Measurements from ENCODE around the gene FADS1. TPM values are rescaled to one million over a fixed set of nuclear protein-coding genes. Genes with fewer than 3 reads are reported as not detected.

The FADS1 gene
- total RNA-seq, 1 donor from 2014 or later, result 34.8 TPM

DNA sequence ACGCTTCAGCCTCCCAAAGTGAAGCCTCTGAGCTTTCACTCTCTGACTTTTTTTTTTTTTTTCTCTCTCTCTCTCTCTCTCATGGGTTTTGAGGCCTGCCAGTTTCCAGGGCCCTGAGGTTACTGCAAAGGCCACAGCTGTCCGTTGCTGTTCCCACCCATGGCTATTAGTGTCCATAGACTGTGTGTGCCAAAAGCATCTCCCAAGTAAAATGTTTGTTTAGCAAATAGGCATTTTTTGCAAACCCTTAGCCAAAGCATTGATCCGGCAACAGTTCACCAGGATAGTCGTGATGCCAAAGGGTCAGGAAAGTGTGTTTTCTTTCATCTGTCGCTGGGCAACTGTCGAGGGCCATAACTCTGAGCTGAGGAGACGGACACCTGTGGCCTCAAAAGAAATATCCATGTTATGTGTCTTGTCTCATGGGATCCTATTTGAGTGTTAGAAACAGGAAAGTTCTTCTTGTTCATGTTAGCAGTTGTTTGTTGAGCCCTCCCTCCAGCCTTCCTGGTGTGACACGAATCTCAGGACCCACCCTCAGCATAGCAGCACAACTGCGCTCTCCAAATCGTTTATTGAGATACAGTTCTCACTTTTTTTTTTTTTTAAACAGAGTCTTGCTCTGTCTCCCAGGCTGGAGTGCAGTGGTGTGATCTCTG is 29.7 kb upstream of the FADS1 start:
- no peak for DNase-seq

DNA sequence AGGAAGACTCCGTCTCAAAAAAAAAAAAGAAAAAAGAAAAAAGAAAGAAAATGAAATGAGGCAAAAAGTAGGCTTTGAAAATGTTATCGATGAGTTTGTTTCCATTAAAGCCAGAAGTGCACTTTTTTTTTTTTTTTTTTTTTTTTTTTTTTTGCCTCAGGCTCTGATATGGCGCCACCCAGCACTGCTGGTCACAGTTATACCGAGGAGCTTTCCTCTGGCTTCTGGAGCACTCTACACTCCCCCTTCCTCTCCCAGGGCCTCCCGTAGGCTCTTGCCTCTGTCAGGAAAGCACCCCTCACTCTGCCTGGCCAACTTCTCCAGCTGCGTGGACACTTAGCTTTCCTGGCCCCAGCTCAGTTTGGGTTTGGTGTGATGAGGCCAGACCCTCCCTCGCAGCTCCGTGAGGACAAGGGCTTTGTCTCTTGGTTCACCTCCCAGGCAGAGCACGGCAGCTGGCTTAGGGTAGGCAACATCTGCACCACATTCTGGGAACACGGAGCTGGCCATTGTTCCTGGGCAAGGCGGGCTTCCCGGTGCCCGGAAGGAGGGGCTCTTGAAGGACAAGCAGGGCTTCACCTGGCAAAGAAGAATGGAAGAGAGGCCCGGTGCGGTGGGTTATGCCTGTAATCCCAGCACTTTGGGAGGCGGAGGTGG is 28.2 kb upstream of the FADS1 start:
- DNase-seq, result peak; percentile 15

DNA sequence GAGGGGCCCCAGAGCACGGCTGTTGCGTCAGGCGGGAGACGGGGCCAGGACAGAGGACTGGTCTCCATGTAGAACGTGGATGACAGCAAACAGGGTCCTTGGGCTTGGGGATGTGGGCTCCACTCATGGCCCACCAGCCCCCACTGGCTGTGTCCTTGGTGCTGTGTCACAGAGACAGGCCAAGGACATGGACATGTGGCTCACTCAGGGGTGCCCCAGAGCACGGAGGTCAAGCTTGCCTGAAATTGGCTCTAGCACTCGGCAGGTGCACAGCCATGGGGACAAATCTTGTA is 25.7 kb upstream of the FADS1 start:
- DNase-seq, result no peak

DNA sequence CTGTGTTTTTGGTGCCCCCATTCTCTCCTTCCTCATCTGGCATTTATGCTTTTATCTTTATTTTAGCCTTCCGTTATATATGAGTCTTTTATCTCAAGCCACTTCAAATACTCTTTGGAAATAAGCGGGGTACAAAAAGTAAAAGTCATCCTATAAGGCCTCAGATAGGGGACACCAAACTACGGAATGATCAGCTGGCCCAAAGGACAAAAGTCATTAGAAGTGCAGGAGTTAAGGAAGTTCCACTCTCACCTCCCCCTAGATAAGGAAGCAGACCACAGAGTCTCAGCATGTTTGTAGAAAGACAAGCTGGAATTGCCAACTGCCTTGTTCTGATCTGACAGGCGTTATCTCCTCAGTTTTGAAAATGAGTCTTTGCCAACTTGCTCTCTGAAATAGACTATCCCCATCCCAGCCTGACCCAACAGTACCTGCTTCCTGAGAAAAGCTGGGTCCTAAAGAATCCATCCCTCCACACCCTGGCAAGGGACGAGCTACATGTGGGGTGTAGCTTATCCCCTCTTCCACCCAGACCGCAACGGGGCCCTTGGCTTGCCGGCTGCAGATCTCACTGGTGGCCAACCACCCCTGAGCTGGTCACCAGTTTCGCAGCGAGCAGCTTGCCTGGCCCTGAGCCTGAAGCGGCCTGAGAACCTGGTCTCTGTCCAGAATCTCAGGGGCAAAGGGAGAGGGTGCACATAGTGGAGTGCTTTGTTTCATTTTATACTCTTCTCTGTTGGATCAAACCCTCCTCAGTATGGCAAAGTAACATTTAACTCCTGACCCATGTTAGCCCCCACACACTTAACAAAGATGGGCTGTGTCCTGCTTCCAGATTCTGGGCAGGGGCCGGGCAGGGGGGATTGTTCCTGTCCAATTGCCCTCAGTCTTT is 25.1 kb upstream of the FADS1 start:
- DNase-seq, result no peak

DNA sequence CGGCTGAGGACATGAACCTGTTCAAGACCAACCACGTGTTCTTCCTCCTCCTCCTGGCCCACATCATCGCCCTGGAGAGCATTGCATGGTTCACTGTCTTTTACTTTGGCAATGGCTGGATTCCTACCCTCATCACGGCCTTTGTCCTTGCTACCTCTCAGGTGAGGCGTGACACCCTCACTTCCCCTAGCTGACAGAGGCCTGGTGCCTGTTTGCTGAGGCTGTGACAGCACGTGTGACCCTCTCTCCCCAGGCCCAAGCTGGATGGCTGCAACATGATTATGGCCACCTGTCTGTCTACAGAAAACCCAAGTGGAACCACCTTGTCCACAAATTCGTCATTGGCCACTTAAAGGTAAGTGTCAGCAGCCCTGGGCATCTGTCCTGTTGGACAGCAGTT is 23.6 kb upstream of the FADS1 start:
- DNase-seq, result no peak

DNA sequence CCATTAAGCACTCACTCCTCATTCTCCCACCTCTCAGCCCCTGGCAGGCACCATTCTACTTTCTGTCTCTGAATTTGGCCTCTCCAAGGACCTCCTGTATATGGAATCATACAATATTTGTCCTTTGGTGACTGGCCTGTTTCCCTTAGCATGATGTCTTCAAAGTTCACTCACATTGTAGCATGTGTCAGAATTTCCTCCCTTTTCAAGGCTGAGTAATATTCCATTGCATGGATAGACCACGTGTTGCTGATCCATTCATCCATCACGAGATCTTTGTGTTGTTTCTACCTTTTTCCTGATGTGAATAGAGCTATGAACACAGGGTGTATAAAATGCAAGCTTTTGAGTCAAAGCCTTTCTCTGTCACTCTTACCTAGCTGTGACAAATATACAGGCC is 22.9 kb upstream of the FADS1 start:
- DNase-seq, result no peak

DNA sequence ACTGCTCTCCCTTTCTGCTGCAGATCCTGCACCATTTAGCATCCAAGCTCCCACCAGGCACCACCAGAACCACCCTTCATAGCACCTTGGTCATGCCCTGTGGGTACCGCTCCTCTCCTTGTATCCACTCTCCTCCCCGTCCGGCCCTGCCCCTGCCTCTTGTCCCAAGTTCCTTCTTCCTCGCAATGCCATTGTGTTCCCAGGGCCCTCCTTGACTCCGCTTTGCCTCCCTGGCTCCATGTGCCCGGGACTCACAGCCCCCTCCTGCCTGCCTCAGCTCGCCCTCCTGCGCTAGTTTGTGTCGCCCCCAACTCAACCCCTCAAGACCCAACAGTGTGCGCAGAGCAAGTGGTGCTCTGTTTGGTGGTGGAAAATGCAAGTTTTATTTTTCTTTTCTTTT is 22.1 kb upstream of the FADS1 start:
- no peak for DNase-seq

DNA sequence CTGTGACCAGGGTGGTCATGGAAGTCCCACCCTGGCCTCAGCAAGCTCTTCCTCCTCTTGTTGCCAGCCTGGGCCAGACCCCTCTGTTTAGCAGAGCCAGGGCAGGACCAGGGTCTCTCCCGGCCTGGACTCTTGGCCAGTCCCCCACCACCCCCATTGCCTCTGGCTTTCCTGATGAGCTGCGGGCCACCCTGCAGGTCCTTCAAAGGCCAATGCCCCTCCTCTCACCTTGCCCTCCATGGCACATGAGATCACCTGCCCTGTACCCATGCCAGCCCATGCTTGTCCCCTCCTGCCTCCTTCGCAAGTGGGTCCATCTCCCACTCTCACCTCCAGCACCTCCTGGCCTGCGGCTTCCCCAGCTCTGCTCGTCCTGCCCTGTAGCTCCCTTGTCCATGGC is 21.7 kb upstream of the FADS1 start:
- DNase-seq, result no peak

DNA sequence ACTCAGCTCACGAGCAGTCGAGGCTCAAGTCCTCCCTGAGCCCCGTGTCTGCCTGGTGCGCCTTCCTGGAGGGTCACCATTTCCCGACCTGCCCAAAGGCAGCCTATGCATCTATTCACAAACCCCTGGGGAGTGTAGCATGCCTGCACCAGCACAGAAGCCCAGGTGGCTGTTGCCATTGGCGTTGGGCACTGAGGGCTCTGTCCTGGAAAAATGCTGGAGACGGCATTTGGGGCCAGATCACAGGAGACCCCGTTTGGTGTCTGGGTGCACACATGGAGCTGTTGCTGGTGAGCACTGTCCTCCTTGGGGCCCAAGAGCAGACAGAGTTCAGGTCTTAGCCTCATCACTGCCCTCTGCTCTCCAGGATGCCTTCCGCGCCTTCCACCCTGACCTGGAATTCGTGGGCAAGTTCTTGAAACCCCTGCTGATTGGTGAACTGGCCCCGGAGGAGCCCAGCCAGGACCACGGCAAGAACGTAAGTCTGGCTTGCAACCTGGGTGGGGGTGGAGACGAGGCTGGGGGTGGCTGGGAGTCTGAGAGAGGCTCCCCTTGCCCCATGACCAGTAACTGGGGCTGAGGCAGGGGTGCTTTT is 20.7 kb upstream of the FADS1 start:
- DNase-seq, result no peak

DNA sequence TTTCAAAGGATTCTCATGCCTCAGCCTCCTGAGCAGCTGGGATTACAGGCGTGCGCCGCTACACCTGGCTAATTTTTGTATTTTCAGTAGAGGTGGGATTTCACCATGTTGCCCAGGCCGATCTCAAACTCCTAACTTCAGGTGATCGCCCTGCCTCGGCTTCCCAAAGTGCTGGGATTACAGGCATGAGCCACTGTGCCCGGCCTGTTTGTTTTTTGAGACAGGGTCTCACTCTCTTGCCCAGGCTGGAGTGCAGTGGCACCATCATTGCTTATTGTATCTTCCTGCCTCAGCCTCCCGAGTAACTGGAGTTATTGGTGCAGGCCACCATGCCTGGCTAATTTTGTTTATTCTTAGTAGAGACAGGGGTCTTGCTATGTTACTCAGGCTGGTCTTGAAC is 19.4 kb upstream of the FADS1 start:
- DNase-seq, result no peak

DNA sequence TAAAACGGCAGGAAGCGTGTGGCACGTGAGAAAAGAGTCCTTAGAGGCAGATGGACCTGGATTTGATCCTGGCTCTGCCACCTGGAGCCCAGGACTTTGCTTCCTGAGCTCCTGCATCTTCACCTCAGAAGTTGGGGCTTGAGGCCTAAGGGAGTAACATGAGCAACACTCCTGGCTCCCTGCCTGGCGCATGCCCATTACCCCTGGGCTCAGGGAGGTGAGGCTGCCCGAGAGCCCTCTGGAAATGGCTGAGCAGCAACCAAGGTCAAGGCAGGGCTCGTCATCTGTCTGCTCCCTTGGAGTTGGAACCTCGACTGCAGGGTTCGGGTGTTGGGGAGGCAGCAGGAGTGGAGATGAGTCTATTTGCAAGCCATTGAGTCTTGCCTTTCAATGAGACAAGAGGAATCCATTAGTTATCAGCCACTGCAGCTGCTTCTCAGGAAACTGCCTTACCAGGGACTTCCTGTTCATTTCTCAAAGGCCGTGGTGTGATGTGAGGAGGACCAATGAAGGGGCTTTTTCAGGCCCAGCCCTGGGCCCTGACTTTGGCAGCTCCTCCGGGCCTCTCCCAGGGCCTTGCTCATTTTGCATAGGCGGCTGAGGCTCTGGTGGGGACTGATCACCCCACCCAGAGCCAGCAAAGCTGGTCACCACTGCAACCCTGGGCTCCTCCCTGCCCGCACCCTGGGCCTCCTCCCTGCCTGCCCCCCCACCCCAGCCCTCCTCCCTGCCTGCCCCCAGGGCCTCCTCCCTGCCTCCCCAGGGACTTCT is 17.7 kb upstream of the FADS1 start:
- peak; percentile 80 for DNase-seq

DNA sequence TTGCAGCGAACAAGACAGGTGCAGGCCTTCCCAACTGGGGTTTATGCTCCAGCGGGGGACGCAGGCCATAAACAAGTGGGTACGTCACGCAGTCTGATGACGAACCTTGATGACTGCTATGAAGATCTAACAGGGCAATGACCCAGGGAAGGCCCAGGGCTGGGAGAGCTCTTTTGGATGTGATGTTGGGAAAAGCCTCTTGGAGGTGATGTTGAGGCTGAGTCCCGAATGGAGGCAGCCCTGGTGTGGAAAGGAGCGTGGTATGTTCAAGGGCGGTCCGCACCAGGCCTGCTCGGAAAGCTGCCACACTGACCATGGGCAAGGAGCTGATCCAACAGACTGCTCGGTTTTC is 17.1 kb upstream of the FADS1 start:
- DNase-seq, result no peak

DNA sequence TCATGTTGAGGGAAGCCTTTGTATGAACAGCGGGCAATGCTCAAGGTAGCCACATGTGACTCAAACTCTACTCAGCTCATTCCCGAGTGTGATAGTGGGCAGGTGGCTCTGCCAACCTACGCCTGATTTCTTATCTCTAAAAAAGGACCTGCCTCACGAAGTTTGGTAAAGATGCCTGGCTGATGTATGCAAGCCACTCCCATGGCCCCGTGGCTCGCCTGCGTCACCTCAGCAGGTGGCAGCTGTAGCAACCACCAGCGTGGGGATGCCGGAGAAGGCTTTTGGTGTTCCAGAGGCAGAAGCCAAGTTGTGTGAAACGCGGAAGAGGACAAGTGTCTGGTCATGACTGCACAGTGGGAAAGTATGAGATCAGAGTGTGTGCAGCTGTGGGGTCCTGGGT is 16.7 kb upstream of the FADS1 start:
- no peak for DNase-seq

DNA sequence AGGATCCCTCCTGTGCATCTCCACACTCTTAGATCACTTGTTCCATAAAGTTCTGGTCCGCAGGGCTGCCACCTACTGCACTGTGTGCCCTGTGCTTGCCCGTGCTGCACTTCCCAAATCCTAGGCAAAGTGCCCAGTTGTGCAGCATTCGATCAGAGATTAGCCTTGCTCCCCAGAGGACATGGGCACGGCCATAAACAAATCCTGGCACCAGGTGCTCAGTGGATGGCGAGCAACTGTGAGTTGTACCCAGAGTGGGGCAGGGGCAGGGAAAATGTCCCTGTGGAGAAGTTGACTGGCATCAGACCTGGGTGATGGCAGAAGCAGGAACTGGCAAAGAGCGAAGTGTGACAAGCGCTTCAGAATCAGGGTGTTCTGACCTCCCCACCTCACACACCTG is 16.0 kb upstream of the FADS1 start:
- no peak for DNase-seq

DNA sequence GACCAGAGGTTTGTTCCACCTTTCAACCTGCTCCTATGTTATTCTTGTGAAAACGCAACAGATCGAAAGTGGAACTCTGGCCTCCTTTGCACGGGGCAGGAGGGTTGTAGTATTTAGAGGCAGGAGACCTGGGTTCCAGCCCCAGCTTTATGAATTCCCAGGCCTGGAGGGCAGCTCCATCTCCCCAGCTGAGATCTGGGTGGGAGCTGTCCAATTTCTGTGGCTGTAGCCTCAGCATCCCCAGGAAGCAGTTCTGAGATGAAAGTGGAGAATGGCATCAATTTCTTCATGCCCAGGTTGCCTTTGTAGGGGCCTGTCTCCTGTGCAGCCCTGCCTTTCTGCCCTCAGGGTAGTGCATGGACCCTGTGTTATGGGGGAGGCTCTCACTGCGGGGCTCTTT is 15.4 kb upstream of the FADS1 start:
- DNase-seq, result no peak

DNA sequence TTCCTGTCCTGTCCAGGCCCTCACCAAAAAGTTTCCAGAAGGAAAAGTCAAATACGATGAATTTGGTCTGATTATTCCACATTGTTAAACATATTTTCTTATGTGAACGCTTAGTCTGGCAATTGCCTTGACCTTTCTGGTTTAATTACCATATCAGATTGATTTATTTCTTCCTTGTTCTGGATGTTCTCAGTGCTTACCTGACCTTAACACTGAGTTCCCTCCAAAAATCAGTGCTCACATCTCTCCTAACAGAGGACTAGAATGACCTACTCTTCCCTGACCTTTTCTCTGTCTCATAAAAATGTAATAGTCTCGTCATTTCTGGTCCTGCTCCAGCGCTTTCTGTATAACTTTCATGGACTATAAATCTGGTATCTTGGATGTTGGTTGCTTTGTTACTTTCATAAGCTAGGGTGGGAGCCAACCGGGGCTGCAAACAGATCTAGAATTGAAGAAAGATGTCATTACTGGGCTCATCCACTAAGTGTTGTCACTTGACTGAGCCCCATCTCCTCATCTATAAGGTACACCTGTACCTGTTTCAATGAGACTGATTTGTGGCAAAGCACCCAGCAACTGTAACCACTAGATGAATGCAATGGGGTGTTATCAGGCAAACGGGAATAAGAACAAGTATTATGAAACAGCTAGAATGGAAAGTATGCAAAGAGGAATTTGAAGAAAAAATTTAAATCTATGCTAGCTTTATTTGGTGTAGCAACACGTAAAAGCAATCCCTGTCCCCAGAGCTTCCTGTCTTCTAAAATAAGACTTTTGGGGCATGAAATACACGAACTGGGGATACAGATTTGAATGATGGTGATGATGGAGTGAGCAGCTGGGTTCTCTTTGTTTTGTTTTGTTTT is 13.7 kb upstream of the FADS1 start:
- DNase-seq, result peak; percentile 47

DNA sequence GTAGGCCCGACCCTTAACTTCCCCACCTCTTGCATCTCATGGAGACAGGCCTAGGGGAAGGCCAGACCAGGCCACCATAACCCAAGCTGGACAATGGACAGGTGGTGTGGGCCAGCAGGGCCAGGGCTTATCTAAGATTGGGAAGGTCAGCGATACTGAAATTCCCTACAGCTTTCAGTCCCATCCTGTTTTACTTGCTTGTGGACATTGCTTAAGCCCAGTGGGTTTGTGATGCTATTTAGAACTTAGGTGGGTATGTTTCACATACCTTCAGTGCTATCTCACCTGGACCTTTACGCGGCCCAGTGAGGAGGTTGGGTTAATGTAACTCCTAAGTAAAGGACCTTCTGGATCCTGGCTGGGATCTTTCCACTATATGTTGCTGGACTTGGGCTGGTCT is 13.0 kb upstream of the FADS1 start:
- DNase-seq, result no peak

DNA sequence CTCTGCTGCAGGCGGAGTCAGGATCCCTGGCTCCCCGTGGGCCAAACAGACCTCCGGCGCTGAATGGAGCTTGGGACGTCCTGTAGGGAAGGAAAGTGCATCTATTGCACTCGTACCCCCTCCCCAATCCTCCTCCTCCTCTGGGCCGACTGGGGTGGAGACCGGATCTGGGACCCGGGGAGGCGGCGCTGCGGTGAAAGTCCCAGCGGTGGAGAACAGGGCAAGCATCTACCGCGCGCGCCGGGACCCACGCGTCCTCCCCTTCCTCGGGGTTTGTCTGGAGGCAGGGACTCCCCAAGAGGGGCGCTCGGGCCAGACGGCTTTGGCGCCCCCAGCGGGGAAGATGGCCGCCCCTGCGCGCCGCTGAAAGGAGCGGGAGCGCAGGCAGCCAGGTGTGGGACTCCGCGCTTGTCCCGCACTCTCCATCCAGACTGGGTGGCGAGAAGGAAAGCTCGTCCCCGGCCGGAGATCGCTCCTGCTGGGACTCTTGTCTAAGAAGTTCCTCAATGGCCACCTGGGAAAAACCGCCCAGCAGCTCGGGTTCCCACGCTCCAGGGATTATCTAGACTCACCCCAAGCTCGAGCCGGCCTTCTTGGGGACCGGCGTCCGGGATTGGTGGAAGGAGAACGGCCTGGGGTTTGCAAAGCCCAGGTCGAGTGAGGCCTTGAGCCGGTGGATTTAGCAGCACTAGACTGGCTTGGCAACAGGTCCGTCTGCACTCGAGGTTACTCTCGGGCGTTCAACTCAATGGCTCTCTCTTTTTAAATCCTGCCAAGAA is 12.0 kb upstream of the FADS1 start:
- no peak for DNase-seq

DNA sequence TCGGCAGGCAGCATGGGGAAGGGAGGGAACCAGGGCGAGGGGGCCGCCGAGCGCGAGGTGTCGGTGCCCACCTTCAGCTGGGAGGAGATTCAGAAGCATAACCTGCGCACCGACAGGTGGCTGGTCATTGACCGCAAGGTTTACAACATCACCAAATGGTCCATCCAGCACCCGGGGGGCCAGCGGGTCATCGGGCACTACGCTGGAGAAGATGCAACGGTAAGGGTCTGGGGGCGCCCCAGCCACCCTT is 11.5 kb upstream of the FADS1 start:
- DNase-seq, result no peak

DNA sequence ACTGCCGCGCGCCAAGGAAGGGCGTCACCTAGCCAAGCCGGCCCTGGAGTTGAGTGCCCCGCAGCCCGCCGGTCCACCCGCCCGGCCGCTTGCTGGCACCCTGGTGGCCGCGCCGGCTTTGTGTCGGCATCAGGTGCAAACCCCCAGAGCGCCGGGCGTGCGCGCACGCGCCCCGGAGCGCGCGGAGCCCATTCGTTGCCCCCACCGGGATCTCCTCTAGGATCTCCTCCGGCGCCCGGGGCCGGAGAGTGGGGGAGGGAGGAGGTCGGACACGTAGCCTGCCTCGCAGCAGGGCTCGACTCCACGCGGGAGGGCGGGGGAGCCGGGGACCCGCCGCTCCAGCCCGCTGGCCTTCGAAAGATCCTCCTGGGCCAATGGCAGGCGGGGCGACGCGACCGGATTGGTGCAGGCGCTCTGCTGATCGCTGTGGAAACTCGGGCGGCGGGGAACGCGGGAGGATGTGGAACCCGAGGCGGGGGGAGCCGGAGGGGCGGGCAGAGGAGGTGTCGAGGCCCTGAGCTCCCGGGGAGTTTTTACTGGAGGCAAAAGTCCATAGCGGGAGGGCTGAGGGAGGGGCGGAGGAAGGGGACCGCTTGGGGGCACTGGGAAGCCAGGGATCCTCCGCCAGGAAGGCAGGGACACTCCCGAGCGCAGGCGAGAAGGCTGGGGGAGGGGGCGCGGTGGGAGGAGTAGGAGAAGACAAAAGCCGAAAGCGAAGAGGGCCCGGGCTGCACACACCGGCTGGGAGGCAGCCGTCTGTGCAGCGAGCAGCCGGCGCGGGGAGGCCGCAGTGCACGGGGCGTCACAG is 11.0 kb upstream of the FADS1 start, which contains the start of gene FADS2:
Gene FADS2 (plus strand): TSS at position 730 of the 808 bp plus-strand sequence. CDS start 91 bp downstream, outside the sequence.
- DNase-seq, result peak; percentile 94

All from skin of body (tissue), 2 donors.